ENCODE data around the gene NUP35.
"Not testable (repeated sequence)": the region's sequence is repeated elsewhere in the genome, so short reads cannot be mapped to it uniquely, and the experiment has no call there.

The NUP35 gene

GRCh38 chr2:183125659-183126341 lies 1.6 kb downstream of the NUP35 start:
- DNase-seq (ENCODE audit: insufficient read length, low spot score), result no peak
- FAIRE-seq, result peak; percentile 26

DNA sequence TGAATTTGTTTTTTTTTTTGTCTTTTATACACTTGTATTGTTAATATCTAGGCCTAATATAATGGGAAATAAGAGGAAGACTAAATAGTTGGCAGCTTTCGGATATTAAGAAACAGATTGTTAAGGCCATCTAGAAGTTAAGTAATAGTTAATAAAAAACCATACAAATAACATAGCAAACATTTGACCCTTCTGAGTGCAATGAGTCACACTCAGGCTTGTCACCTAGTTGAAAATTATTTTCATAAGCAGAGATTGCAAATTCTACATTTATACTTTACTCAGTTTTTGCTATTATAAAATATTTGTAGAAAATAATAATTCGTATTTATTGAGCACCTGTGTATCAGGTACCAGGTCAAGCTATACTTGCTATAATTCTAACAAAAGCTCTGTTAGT lies 2.4 kb downstream of the NUP35 start:
- TF ChIP-seq POU2F2 (IDR thresholded peaks at IDR 0.05; ENCODE audit: low read depth, low read length), result no peak
- no peak for TF ChIP-seq POLR2AphosphoS5 (IDR thresholded peaks at IDR 0.05; ENCODE audit: low read depth, low read length)
- no peak for TF ChIP-seq PAX5 (IDR thresholded peaks at IDR 0.05; ENCODE audit: insufficient read depth, low read length, severe bottlenecking)
- no peak for TF ChIP-seq TAF1 (IDR thresholded peaks at IDR 0.05; ENCODE audit: low read depth, low read length)
- TF ChIP-seq POLR2A (IDR thresholded peaks at IDR 0.05; ENCODE audit: low read depth, low read length), result no peak
- TF ChIP-seq SPI1 (IDR thresholded peaks at IDR 0.05; ENCODE audit: low read depth, low read length), result no peak
- FAIRE-seq (no peak), DNase-seq (ENCODE audit: insufficient read length, low spot score) (no peak)

More at GRCh38 chr2:183125659-183126341, 1.6 kb downstream of the NUP35 start:
- no peak for TF ChIP-seq PAX5 (IDR thresholded peaks at IDR 0.05; ENCODE audit: insufficient read depth, low read length, severe bottlenecking)
- no peak for TF ChIP-seq TAF1 (IDR thresholded peaks at IDR 0.05; ENCODE audit: low read depth, low read length)
- no peak for TF ChIP-seq SPI1 (IDR thresholded peaks at IDR 0.05; ENCODE audit: low read depth, low read length)
- TF ChIP-seq POLR2AphosphoS5 (IDR thresholded peaks at IDR 0.05; ENCODE audit: low read depth, low read length), result no peak
- TF ChIP-seq POLR2A (IDR thresholded peaks at IDR 0.05; ENCODE audit: low read depth, low read length), result no peak

- no peak for TF ChIP-seq TAF1 (IDR thresholded peaks at IDR 0.05; ENCODE audit: low read depth, low read length)
- TF ChIP-seq PAX5 (IDR thresholded peaks at IDR 0.05; ENCODE audit: insufficient read depth, low read length, severe bottlenecking), result no peak
- no peak for TF ChIP-seq POLR2A (IDR thresholded peaks at IDR 0.05; ENCODE audit: low read depth, low read length)
- TF ChIP-seq POLR2AphosphoS5 (IDR thresholded peaks at IDR 0.05; ENCODE audit: low read depth, low read length), result no peak
- no peak for TF ChIP-seq SPI1 (IDR thresholded peaks at IDR 0.05; ENCODE audit: low read depth, low read length)
- TF ChIP-seq POU2F2 (IDR thresholded peaks at IDR 0.05; ENCODE audit: low read depth, low read length), result no peak
- DNase-seq (ENCODE audit: insufficient read length, low spot score) (no peak), FAIRE-seq (no peak)
Observed at GRCh38 chr2:183134016-183134415, 9.8 kb downstream of the NUP35 start.

DNA sequence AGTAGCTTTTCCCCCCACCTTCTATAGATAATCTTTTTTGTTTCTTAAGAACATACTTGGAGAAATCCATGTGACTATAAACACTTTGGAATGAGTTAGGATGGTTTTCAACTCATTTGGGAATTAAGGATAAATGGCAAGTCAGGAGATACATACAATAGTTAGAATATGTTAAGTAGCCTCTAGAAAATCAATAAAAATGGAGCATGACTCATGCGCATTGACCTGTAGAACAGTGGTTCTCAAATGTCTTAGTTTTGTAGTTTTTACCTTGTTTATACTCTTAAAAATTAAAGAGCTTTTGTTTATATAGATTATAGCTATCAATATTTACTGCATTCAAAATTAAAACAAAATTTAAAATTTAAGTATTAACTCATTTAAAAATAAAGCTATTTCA lies 24.7 kb downstream of the NUP35 start:
- DNase-seq (ENCODE audit: insufficient read length, low spot score), result no peak
- no peak for FAIRE-seq
- no peak for TF ChIP-seq POLR2AphosphoS5 (IDR thresholded peaks at IDR 0.05; ENCODE audit: low read depth, low read length)
- no peak for TF ChIP-seq TAF1 (IDR thresholded peaks at IDR 0.05; ENCODE audit: low read depth, low read length)
- TF ChIP-seq POLR2A (IDR thresholded peaks at IDR 0.05; ENCODE audit: low read depth, low read length), result no peak
- TF ChIP-seq PAX5 (IDR thresholded peaks at IDR 0.05; ENCODE audit: insufficient read depth, low read length, severe bottlenecking), result no peak
- no peak for TF ChIP-seq SPI1 (IDR thresholded peaks at IDR 0.05; ENCODE audit: low read depth, low read length)
- TF ChIP-seq POU2F2 (IDR thresholded peaks at IDR 0.05; ENCODE audit: low read depth, low read length), result no peak

DNA sequence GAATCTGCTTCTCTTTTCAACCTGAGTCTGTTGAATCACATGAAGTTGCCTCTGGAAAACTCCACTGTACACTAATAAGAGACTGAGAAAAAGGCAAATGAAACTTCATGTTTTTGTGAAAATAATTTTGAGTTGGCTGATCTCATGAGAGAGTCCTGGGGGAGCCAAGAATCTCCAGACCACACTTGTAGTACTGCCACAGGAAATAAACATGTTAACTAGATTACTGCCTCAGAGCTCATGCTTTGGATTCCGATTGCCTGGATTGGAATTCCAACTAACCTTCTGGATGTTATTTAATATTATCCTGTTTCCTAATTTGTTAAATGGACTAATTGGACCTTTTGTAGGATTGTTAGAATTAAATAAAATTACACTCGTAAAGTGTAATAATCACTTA lies 25.2 kb downstream of the NUP35 start:
- TF ChIP-seq POLR2AphosphoS5 (IDR thresholded peaks at IDR 0.05; ENCODE audit: low read depth, low read length) (no peak), PAX5 (IDR thresholded peaks at IDR 0.05; ENCODE audit: insufficient read depth, low read length, severe bottlenecking) (no peak), SPI1 (IDR thresholded peaks at IDR 0.05; ENCODE audit: low read depth, low read length) (no peak), POU2F2 (IDR thresholded peaks at IDR 0.05; ENCODE audit: low read depth, low read length) (no peak), TAF1 (IDR thresholded peaks at IDR 0.05; ENCODE audit: low read depth, low read length) (no peak), POLR2A (IDR thresholded peaks at IDR 0.05; ENCODE audit: low read depth, low read length) (no peak)
- no peak for FAIRE-seq
- no peak for DNase-seq (ENCODE audit: insufficient read length, low spot score)

GRCh38 chr2:183152280-183152679 lies 28.0 kb downstream of the NUP35 start:
- not testable (repeated sequence) for DNase-seq (ENCODE audit: insufficient read length, low spot score); FAIRE-seq

DNA sequence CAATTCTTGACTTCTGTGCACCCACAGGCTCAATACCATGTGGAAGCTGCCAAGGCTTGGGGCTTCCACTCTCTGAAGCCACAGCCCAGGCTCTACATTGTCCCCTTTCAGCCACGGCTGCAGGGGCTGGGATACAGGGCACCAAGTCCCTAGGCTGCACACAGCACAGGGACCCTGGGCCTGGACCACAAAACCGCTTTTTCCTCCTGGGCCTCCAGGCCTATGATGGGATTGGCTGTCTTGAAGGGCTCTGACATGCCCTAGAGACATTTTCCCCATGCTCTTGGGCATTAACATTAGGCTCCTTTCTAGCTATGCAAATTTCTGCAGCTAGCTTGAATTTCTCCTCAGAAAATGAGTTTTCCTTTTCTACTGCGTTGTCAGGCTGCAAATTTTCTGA lies 29.7 kb downstream of the NUP35 start:
- FAIRE-seq (no peak), DNase-seq (ENCODE audit: insufficient read length, low spot score) (no peak)
- TF ChIP-seq TAF1 (IDR thresholded peaks at IDR 0.05; ENCODE audit: low read depth, low read length) (no peak), POU2F2 (IDR thresholded peaks at IDR 0.05; ENCODE audit: low read depth, low read length) (no peak), SPI1 (IDR thresholded peaks at IDR 0.05; ENCODE audit: low read depth, low read length) (no peak), POLR2A (IDR thresholded peaks at IDR 0.05; ENCODE audit: low read depth, low read length) (no peak), POLR2AphosphoS5 (IDR thresholded peaks at IDR 0.05; ENCODE audit: low read depth, low read length) (no peak), PAX5 (IDR thresholded peaks at IDR 0.05; ENCODE audit: insufficient read depth, low read length, severe bottlenecking) (no peak)

DNA sequence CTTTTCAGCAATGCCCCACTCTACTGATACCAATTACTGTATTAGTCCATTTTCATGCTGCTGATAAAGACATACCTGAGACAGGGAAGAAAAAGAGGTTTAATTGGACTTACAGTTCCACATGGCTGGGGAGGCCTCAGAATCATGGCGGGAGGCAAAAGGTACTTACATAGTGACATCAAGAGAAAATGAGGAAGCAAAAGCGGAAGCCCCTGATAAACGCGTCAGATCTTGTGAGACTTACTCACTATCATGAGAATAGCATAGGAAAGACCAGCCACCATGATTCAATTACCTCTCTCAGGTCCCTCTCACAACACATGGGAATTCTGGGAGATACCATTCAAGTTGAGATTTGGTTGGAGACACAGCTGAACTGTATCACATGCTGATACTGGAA lies 30.5 kb downstream of the NUP35 start:
- not testable (repeated sequence) for DNase-seq (ENCODE audit: insufficient read length, low spot score); FAIRE-seq

DNA sequence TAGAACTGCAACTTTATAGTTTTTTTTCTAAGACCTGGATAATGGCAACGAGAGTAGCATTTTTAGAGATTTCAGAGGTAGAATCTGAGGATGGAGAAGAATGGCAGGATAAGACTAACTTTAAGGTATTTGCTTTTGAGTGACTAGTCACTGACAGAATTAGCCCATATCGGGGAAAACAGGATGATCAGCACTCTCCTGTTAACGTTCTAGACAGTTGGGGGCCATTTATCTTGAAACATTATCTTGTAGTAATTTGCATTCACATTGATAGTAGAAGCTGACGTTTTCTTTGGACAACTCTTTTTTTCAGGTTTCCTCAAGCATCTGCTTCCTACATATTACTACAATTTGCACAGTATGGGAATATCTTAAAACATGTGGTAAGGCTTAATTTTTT lies 32.9 kb downstream of the NUP35 start:
- no peak for TF ChIP-seq POU2F2 (IDR thresholded peaks at IDR 0.05; ENCODE audit: low read depth, low read length)
- no peak for TF ChIP-seq SPI1 (IDR thresholded peaks at IDR 0.05; ENCODE audit: low read depth, low read length)
- TF ChIP-seq TAF1 (IDR thresholded peaks at IDR 0.05; ENCODE audit: low read depth, low read length), result no peak
- no peak for TF ChIP-seq POLR2A (IDR thresholded peaks at IDR 0.05; ENCODE audit: low read depth, low read length)
- TF ChIP-seq PAX5 (IDR thresholded peaks at IDR 0.05; ENCODE audit: insufficient read depth, low read length, severe bottlenecking), result no peak
- no peak for TF ChIP-seq POLR2AphosphoS5 (IDR thresholded peaks at IDR 0.05; ENCODE audit: low read depth, low read length)
- FAIRE-seq, result no peak
- no peak for DNase-seq (ENCODE audit: insufficient read length, low spot score)

GRCh38 chr2:183162362-183162761 lies 38.1 kb downstream of the NUP35 start:
- DNase-seq (ENCODE audit: insufficient read length, low spot score), result no peak
- no peak for FAIRE-seq
- TF ChIP-seq PAX5 (IDR thresholded peaks at IDR 0.05; ENCODE audit: insufficient read depth, low read length, severe bottlenecking) (no peak), POLR2A (IDR thresholded peaks at IDR 0.05; ENCODE audit: low read depth, low read length) (no peak), POLR2AphosphoS5 (IDR thresholded peaks at IDR 0.05; ENCODE audit: low read depth, low read length) (no peak), POU2F2 (IDR thresholded peaks at IDR 0.05; ENCODE audit: low read depth, low read length) (no peak), SPI1 (IDR thresholded peaks at IDR 0.05; ENCODE audit: low read depth, low read length) (no peak), TAF1 (IDR thresholded peaks at IDR 0.05; ENCODE audit: low read depth, low read length) (no peak)
